OCI-M1 (cell line): ENCODE data around the gene COX4I2.
"Not testable (repeated sequence)": the region's sequence is repeated elsewhere in the genome, so short reads cannot be mapped to it uniquely, and the experiment has no call there.

Experiments used
- DNase-seq: peaks from one replicate; lab custom pipeline; 2025; lab: John Stamatoyannopoulos, UW

COX4I2 gene

GRCh38 chr20:31607640-31608250 is 30.0 kb upstream of the COX4I2 start:
- no peak for DNase-seq

GRCh38 chr20:31608251-31608945 is 29.3 kb upstream of the COX4I2 start:
- DNase-seq, result no peak

GRCh38 chr20:31612271-31612640 is 25.5 kb upstream of the COX4I2 start:
- not testable (repeated sequence) for DNase-seq

GRCh38 chr20:31615416-31615815 is 22.3 kb upstream of the COX4I2 start:
- DNase-seq, result no peak

- DNase-seq, result no peak
Measured at GRCh38 chr20:31617432-31618104, 20.1 kb upstream of the COX4I2 start.

- no peak for DNase-seq
Measured at GRCh38 chr20:31620246-31620645, 17.5 kb upstream of the COX4I2 start.

- not testable (repeated sequence) for DNase-seq
Measured at GRCh38 chr20:31623123-31623505, 14.6 kb upstream of the COX4I2 start.

- DNase-seq, result not testable (repeated sequence)
Measured at GRCh38 chr20:31626534-31626933, 11.2 kb upstream of the COX4I2 start.

GRCh38 chr20:31628057-31628456 is 9.7 kb upstream of the COX4I2 start:
- not testable (repeated sequence) for DNase-seq

- no peak for DNase-seq
Measured at GRCh38 chr20:31630187-31630790, 7.4 kb upstream of the COX4I2 start.

- no peak for DNase-seq
Measured at GRCh38 chr20:31632548-31633338, 5.0 kb upstream of the COX4I2 start.

- DNase-seq, result no peak
Measured at GRCh38 chr20:31633339-31633914, 4.3 kb upstream of the COX4I2 start.

GRCh38 chr20:31638317-31638716 is 605 bp downstream of the COX4I2 start:
- DNase-seq, result no peak

- DNase-seq, result no peak
Measured at GRCh38 chr20:31638816-31639215, 1.1 kb downstream of the COX4I2 start.

- no peak for DNase-seq
Measured at GRCh38 chr20:31640259-31640658, 2.5 kb downstream of the COX4I2 start.

- no peak for DNase-seq
Measured at GRCh38 chr20:31641391-31641790, 3.7 kb downstream of the COX4I2 start.

- no peak for DNase-seq
Measured at GRCh38 chr20:31642837-31643236, 5.1 kb downstream of the COX4I2 start.

GRCh38 chr20:31643522-31643921 is 5.8 kb downstream of the COX4I2 start:
- DNase-seq, result no peak

- DNase-seq, result no peak
Measured at GRCh38 chr20:31644701-31645100, 7.0 kb downstream of the COX4I2 start.

GRCh38 chr20:31648104-31648503 is 10.4 kb downstream of the COX4I2 start:
- not testable (repeated sequence) for DNase-seq

GRCh38 chr20:31652917-31653396 is 15.2 kb downstream of the COX4I2 start:
- no peak for DNase-seq

- no peak for DNase-seq
Measured at GRCh38 chr20:31653561-31653960, 15.8 kb downstream of the COX4I2 start.
